Stomach (tissue), 9 donors: ENCODE data around the gene PIM3. TPM values are rescaled to one million over a fixed set of nuclear protein-coding genes. Genes with fewer than 3 reads are reported as not detected.

Source experiments
- DNase-seq, 2 donors: peaks; one replicate each; pipeline versions ENCODE4 v3.0.0 to v3.0.0-alpha.2; 2013 to 2019
- H3K27ac ChIP-seq, 5 donors: fragments of 200-600 bp in 4 of 5; sonication (generic) in 4 of 5; one replicate each; pipeline ENCODE4 v1.5.1; 2013 to 2019; ENCODE audit warnings: mild to moderate bottlenecking in 1 of 5, moderate library complexity in 1 of 5
- H3K27me3 ChIP-seq, 3 donors: fragments of 200-600 bp; sonication (generic); one replicate each; pipeline ENCODE4 v1.5.1; 2017 to 2019; ENCODE audit warnings: mixed run types in 1 of 3
- H3K36me3 ChIP-seq, 4 donors: fragments of 200-600 bp; sonication (generic); 1 replicate in 3 of 4; 2 replicates in 1 of 4; pipeline ENCODE4 v1.5.1; 2016 to 2019
- H3K4me1 ChIP-seq, 4 donors: fragments of 200-600 bp; sonication (generic); one replicate each; pipeline ENCODE4 v1.5.1; 2016 to 2019
- H3K4me3 ChIP-seq, 4 donors: fragments of 200-600 bp; sonication (generic) in 3 of 4; one replicate each; pipeline ENCODE4 v1.5.1; 2016 to 2019; ENCODE audit warnings: mild to moderate bottlenecking in 1 of 4
- H3K9me3 ChIP-seq, 4 donors: fragments of 200-600 bp; sonication (generic); one replicate each; pipeline ENCODE4 v1.5.1; 2016 to 2019
- CTCF ChIP-seq, 7 experiments: fragments of 450-650 bp in 4 of 7; fragments of 200-600 bp in 3 of 7; sonication (generic) in 3 of 7; IDR thresholded peaks; one replicate each; pipeline ENCODE4 v1.5.1; 2016 to 2019; ENCODE audit warnings: antibody characterized with exemption in 7 of 7, control low read depth in 2 of 7, mild to moderate bottlenecking in 1 of 7
- EP300 ChIP-seq: sonication (generic); formaldehyde crosslinking; IDR thresholded peaks from one replicate; pipeline ENCODE4 v1.6.1; 2017; ENCODE audit warnings: antibody characterized with exemption
- POLR2A ChIP-seq, 4 donors: fragments of 450-650 bp; IDR thresholded peaks; one replicate each; pipeline ENCODE4 v1.6.1; 2016; ENCODE audit warnings: antibody characterized with exemption in 4 of 4, control low read depth in 2 of 4, mild to moderate bottlenecking in 1 of 4, moderate library complexity in 1 of 4
- POLR2AphosphoS5 ChIP-seq, 3 donors: sonication (generic); formaldehyde crosslinking; IDR thresholded peaks; one replicate each; pipeline ENCODE4 v1.6.1; 2016; ENCODE audit warnings: antibody characterized with exemption in 3 of 3
- WGBS, 5 donors: extraction: QIAGEN DNeasy Blood & Tissue Kit in 3 of 5; methylation state at CpG; one replicate each; pipeline versions ENCODE4 v1.1.5 to v1.1.7; 2013 to 2018; 5-methylcytosine and 5-hydroxymethylcytosine counted together
- intact Hi-C: fragments of 100-400 bp; cut with DNase I; formaldehyde crosslinking; loops from one replicate; pipeline ENCODE4 v1.15.1; 2023; ENCODE audit warnings: low total_unique reads
- polyA plus RNA-seq, 3 donors: library from polyadenylated mRNA; stranded (reverse); fragments of 200-250 nt; gene quantifications; one replicate each; pipeline ENCODE4 v1.2.3, GENCODE V29; 2013
- total RNA-seq, 5 donors: library from RNA; depleted of rRNA; stranded (reverse); fragments of >200 nt; gene quantifications; one replicate each; pipeline versions ENCODE4 v1.1.0 to v1.2.3, GENCODE V29; 2014 to 2016
- donor health status: healthy with polysubstance abuse.
- donor health status: Bipolar disorder and iron deficiency.
- donor health status: healthy.

Gene PIM3
- total and polyA plus RNA-seq, 8 donors, result 51.9 to 802 (median 84.6) TPM

GRCh38 chr22:49936973-49937757, 23.4 kb upstream of the PIM3 start:
- DNase-seq, result peak; percentile 57 to 77
- H3K36me3 ChIP-seq, result no peaks in the 10 kb centered on the region
- H3K27me3 ChIP-seq, result no peaks in the 10 kb centered on the region
- no peaks in the 10 kb centered on the region for H3K9me3 ChIP-seq
- intact Hi-C loops, result no loop called here
- H3K4me3 ChIP-seq, result peak overlapping the region in 2 of 4 donors; percentile 41 to 46
- H3K27ac ChIP-seq, result peak overlapping the region; percentile 93 to 99 (median 94)
- WGBS, 5 donors, result 42 to 57% (median 45%) methylated on average over 7 to 21 of the region's 21 CpGs
- H3K4me1 ChIP-seq, result peaks cover 43 to 68% (median 60%) of the 10 kb centered on the region in 4 donors
- TF ChIP-seq CTCF (IDR thresholded peaks at IDR 0.05), result no peak
- no peak for TF ChIP-seq POLR2A (IDR thresholded peaks at IDR 0.05)
- peak in 2 of 3 donors; percentile 30 to 40 for TF ChIP-seq POLR2AphosphoS5 (IDR thresholded peaks at IDR 0.05)
- no peak for TF ChIP-seq EP300

GRCh38 chr22:49937758-49938564, 22.6 kb upstream of the PIM3 start:
- Histone ChIP-seq H3K4me1 (peaks cover 39 to 62% (median 56%) of the 10 kb centered on the region in 4 donors), H3K27me3 (no peaks in the 10 kb centered on the region), H3K9me3 (no peaks in the 10 kb centered on the region), H3K36me3 (no peaks in the 10 kb centered on the region), H3K27ac (peak overlapping the region; percentile 93 to 99 (median 94)), H3K4me3 (no peak overlapping the region)
- DNase-seq, result peak; percentile 29 to 77
- intact Hi-C loops, result no loop called here
- WGBS, 5 donors, result 63 to 82% (median 75%) methylated on average over 23 to 27 of the region's 27 CpGs
- TF ChIP-seq POLR2AphosphoS5 (IDR thresholded peaks at IDR 0.05) (peak in 2 of 3 donors; percentile 32 to 43), CTCF (IDR thresholded peaks at IDR 0.05) (no peak)

- Histone ChIP-seq H3K4me3 (no peak overlapping the region), H3K9me3 (no peaks in the 10 kb centered on the region), H3K27ac (peak overlapping the region in 4 of 5 donors; percentile 93 to 99 (median 96)), H3K4me1 (peaks cover 34 to 62% (median 56%) of the 10 kb centered on the region in 4 donors), H3K27me3 (no peaks in the 10 kb centered on the region), H3K36me3 (no peaks in the 10 kb centered on the region)
- TF ChIP-seq EP300 (no peak), CTCF (IDR thresholded peaks at IDR 0.05) (no peak), POLR2A (IDR thresholded peaks at IDR 0.05) (no peak), POLR2AphosphoS5 (IDR thresholded peaks at IDR 0.05) (no peak)
- WGBS, 5 donors, result 79 to 84% (median 82%) methylated on average over 5 to 19 of the region's 19 CpGs
- DNase-seq, result peak in 1 of 2 donors; percentile 30
- intact Hi-C loops, result no loop called here
Observed at GRCh38 chr22:49938565-49939136, 21.9 kb upstream of the PIM3 start.
